ENCODE data around the gene PRDX6.

DNA sequence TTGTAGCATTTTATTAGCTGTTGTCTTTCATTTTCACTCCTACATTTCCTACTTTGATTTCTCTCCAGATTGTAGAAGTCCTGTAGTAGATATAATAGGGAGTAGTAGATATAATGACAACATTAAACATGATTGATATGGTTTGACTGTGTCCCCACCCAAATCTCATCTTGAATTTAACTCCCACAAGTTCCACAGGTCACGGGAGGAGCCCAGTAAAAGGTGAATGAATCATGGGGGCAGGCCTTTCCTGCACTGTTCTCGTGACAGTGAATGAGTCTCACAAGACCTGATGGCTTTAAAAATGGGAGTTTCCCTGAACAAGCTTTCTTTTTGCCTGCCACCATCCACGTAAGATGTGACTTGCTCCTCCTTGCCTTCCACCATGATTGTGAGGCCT, 7.5 kb upstream of the PRDX6 start:
- TF ChIP-seq, protein P1, sequence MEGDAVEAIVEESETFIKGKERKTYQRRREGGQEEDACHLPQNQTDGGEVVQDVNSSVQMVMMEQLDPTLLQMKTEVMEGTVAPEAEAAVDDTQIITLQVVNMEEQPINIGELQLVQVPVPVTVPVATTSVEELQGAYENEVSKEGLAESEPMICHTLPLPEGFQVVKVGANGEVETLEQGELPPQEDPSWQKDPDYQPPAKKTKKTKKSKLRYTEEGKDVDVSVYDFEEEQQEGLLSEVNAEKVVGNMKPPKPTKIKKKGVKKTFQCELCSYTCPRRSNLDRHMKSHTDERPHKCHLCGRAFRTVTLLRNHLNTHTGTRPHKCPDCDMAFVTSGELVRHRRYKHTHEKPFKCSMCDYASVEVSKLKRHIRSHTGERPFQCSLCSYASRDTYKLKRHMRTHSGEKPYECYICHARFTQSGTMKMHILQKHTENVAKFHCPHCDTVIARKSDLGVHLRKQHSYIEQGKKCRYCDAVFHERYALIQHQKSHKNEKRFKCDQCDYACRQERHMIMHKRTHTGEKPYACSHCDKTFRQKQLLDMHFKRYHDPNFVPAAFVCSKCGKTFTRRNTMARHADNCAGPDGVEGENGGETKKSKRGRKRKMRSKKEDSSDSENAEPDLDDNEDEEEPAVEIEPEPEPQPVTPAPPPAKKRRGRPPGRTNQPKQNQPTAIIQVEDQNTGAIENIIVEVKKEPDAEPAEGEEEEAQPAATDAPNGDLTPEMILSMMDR (IDR thresholded peaks at IDR 0.05; ENCODE audit: extremely low read depth in 1 of 2, insufficient read depth in 1 of 2, low read depth in 1 of 2, low read length in 2 of 2): no peak
- TF ChIP-seq POLR2A (IDR thresholded peaks at IDR 0.05; ENCODE audit: low read depth, low read length) (no peak), POLR2AphosphoS5 (IDR thresholded peaks at IDR 0.05; ENCODE audit: insufficient read depth, low read depth, low read length) (no peak), EZH2 (IDR thresholded peaks at IDR 0.05; ENCODE audit: borderline replicate concordance, low read depth, low read length, severe bottlenecking) (no peak), FOS (IDR thresholded peaks at IDR 0.05; ENCODE audit: borderline replicate concordance, insufficient read depth, low read length) (no peak)
- TF ChIP-seq, protein P2, sequence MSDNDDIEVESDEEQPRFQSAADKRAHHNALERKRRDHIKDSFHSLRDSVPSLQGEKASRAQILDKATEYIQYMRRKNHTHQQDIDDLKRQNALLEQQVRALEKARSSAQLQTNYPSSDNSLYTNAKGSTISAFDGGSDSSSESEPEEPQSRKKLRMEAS (IDR thresholded peaks at IDR 0.05; ENCODE audit: insufficient read depth, insufficient read length): no peak
